ENCODE measurements around the gene MTMR3. TPM values are rescaled to one million over a fixed set of nuclear protein-coding genes. Genes with fewer than 3 reads are reported as not detected.

MTMR3 gene
- total and polyA plus RNA-seq, 2 of the 8 experiments (the other 6 are each of a cell fraction or from before 2014, with no cell fraction given) = 16.9 to 18.5 TPM

DNA sequence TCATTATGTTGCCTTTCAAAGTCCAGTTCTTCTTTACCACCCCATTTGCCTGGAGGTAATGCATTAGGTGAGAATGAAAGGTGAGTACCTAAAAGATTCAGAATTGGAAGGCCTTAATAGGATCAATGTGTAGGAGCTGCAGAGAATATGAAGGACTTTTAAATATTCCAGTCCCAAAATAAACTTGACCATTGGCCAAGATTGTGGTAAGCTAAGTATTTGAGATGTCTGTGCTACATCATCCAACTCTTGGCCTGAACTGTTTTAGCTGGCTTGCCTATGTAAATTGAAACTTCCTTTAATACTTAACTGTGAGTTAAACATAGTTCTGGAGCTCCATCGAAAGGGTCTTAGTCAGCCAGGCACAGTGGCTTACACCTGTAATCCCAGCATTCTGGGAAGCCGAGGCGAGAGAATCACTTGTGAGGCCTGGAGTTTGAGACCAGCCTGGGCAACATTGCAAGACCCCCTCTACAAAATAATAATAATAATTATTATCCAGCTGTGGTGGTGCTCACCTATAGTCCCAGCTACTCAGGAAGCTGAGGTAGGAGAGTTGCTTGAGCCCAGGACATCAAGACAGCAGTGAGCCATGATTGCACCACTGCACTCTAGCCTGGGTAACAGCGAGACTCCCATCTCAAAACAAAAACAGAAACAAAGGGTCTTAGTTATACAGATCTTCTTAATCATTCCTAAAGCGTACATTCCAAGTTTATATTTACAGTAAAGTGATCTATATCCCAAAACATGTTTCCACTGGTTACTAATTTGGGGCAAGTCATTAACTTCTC lies 29.8 kb downstream of the MTMR3 start (continued):
- TF ChIP-seq SIN3A (conservative IDR thresholded peaks at IDR 0.05 in 1 of 2, IDR thresholded peaks at IDR 0.05 in 1 of 2; ENCODE audit: low read depth in 1 of 2, low read length in 2 of 2) (no peak), BACH1 (IDR thresholded peaks at IDR 0.05; ENCODE audit: low read length) (no peak), NANOG (IDR thresholded peaks at IDR 0.05; ENCODE audit: insufficient read depth, low read depth, low read length, poor library complexity, severe bottlenecking) (no peak), MAFK (IDR thresholded peaks at IDR 0.05; ENCODE audit: low read depth, low read length) (no peak), RXRA (IDR thresholded peaks at IDR 0.05; ENCODE audit: insufficient read depth, low read depth, low read length) (no peak), CBX8 (IDR thresholded peaks at IDR 0.05; ENCODE audit: borderline replicate concordance, low read depth, low read length) (no peak), RFX5 (IDR thresholded peaks at IDR 0.05; ENCODE audit: borderline replicate concordance, low read depth, low read length) (no peak)
- TF ChIP-seq, protein P1, sequence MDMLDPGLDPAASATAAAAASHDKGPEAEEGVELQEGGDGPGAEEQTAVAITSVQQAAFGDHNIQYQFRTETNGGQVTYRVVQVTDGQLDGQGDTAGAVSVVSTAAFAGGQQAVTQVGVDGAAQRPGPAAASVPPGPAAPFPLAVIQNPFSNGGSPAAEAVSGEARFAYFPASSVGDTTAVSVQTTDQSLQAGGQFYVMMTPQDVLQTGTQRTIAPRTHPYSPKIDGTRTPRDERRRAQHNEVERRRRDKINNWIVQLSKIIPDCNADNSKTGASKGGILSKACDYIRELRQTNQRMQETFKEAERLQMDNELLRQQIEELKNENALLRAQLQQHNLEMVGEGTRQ (IDR thresholded peaks at IDR 0.05; ENCODE audit: low read length) = no peak
- TF ChIP-seq, protein P2, sequence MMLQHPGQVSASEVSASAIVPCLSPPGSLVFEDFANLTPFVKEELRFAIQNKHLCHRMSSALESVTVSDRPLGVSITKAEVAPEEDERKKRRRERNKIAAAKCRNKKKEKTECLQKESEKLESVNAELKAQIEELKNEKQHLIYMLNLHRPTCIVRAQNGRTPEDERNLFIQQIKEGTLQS (IDR thresholded peaks at IDR 0.05; ENCODE audit: insufficient read depth, low read depth, low read length) = no peak
